Fibroblast of gingiva (primary cell): ENCODE measurements around the gene RWDD4.
"Not testable (repeated sequence)": the region's sequence is repeated elsewhere in the genome, so short reads cannot be mapped to it uniquely, and the experiment has no call there.

Experiments used
- DNase-seq: peaks from one replicate; pipeline ENCODE4 v3.0.0-alpha.2; 2011; ENCODE audit warnings: low read depth

Gene RWDD4

GRCh38 chr4:183635741-183636140 lies 23.2 kb downstream of the RWDD4 start:
- DNase-seq, result no peak

DNA sequence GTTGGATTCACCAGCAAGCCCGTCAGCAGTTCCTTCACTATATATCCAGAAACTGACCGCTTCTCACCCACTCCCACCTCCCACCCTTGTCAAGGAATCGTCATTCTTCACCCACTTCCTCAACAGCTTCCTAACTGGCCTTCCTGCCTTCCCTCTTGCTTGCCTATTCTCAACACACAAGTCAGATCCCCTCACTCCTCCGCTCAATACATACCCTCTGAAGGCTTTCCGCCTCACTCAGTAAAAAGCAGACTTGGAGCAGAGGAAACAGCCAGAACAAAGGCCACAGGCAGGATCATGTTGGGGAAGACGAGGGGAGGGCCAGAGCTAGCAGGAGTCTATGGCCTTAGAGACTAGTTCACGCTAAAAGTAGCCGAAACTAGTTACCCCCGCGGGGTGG lies 23.7 kb downstream of the RWDD4 start:
- DNase-seq, result no peak

DNA sequence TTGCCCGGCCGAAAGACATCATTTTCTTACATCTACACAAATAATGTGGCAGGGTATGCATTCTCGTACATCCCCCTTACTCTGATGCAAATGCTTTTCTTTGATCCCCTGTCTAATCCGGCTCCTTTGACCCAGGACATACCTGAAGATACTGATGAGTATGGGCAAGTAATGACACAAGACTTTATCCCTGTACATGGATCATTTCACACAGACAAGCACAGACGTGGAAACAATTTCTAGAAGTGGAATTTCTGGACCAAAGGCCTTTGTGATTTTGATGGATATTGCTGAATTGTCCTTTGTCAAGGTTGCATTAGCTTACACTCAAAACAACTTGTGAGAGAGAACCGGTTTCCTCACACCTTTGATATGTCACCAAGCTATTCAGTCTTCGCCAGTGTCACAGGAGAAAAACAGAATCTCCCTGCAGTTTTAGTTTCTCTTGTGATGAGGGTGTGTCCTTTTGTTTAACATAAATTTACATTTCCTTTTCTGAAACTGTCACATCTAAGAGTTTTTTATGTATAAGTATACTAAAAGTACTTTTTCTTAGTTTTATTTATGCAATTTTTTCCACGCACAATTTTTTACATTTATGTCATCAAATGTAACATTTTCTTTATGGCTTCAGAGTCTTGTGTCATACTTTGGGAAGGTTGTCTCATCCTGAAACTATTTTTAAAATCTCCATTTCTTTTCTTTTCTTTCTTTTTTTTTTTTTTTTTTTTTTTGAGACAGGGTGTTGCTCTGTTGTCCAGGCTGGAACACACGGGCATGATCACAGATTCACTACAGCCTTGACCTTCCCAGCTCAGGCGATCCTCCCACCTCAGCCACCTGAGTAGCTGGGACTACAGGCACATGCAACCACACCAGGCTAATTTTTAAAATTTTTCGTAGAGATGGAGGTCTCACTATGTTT lies 25.2 kb downstream of the RWDD4 start:
- no peak for DNase-seq

GRCh38 chr4:183632689-183633088 lies 26.3 kb downstream of the RWDD4 start:
- no peak for DNase-seq

DNA sequence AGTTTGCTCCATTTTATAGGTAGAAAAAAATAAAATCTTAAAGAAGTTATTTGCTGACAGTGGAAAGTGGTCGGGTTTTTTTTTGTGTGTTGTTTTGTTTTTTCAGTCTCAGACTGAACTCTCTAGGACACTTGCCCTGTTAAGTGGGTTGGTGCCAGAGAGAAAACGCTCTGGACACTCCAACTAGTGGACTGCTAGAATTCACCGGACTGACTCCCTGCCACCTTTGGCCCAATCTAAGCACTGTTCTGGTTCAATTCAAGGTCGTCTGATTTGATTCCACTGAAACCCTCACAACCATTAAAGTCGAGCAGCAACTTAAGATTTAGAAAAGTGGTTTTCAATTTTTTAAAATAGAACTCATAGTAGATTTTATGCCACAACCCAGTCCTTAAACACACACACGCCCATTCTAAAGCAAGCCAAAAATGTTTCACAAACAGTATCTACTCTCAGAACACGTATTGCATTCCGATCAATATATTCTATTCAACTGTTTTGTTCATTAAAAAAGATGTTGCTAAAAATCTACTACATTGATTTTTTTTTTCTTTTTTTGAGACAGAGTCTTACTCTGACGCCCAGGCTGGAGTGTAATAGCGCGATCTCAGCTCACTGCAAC lies 27.3 kb downstream of the RWDD4 start:
- no peak for DNase-seq

- DNase-seq, result no peak
Observed at GRCh38 chr4:183627979-183628588, 30.9 kb downstream of the RWDD4 start.

GRCh38 chr4:183627286-183627685 lies 31.7 kb downstream of the RWDD4 start:
- DNase-seq, result not testable (repeated sequence)

DNA sequence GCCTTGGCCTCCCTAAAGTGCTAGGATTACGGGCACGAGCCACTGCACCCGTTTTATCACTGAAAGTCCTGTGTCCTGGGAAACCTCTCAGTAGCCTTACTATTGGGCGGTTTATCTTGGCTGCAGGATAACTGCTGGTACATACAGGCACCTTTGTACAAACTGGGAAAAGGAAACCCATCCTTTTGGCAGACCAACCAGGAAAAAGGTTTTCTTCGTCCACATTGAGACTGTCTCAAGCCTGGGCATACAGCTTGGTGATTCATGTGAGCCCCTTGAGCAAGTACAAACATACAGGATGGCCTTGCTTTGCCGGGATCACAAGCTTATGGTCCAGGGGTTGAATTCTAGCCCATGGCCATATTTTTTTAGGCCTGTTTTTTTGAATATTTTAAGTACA lies 32.8 kb downstream of the RWDD4 start:
- no peak for DNase-seq

GRCh38 chr4:183624548-183624947 lies 34.4 kb downstream of the RWDD4 start:
- no peak for DNase-seq

- no peak for DNase-seq
Observed at GRCh38 chr4:183621875-183622274, 37.1 kb downstream of the RWDD4 start.

DNA sequence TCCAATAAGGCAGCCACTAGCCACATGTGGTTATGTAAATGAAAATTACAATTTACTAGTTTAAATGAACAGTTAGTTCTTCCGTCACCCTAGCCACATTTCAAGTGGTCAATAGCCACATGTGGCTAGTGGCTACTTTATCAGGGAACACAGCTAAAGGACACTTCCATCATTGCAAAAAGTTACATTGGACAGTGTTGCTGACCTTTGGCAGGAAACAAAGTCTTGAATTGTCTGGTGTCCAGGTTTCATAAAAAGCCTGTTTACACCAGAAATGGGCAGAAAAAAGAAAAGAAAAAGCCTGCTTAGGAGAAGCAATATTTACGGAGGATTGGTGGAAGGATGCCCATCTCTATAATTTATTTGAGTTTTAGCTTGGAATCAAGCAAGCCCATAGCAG lies 38.6 kb downstream of the RWDD4 start:
- DNase-seq, result no peak

DNA sequence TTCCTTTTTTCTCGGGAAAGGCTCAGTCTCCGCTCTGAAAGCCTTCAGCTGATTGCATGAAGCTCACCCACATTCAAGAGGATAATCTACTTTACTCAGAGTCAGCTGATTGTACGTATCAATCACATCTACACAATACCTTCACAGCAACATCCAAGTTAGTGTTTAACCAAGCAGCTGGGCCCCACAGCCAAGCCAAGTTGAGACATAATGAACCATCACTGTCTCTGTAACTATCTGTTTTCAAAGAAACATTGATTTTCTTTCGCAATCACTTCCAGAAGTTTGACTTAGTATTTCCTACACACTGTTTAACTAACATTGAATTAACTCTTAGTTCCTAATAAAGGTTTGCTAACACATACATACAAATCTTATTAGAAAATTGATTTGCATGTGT lies 40.3 kb downstream of the RWDD4 start:
- peak; percentile 38 for DNase-seq

- no peak for DNase-seq
Observed at GRCh38 chr4:183617075-183617474, 41.9 kb downstream of the RWDD4 start.

DNA sequence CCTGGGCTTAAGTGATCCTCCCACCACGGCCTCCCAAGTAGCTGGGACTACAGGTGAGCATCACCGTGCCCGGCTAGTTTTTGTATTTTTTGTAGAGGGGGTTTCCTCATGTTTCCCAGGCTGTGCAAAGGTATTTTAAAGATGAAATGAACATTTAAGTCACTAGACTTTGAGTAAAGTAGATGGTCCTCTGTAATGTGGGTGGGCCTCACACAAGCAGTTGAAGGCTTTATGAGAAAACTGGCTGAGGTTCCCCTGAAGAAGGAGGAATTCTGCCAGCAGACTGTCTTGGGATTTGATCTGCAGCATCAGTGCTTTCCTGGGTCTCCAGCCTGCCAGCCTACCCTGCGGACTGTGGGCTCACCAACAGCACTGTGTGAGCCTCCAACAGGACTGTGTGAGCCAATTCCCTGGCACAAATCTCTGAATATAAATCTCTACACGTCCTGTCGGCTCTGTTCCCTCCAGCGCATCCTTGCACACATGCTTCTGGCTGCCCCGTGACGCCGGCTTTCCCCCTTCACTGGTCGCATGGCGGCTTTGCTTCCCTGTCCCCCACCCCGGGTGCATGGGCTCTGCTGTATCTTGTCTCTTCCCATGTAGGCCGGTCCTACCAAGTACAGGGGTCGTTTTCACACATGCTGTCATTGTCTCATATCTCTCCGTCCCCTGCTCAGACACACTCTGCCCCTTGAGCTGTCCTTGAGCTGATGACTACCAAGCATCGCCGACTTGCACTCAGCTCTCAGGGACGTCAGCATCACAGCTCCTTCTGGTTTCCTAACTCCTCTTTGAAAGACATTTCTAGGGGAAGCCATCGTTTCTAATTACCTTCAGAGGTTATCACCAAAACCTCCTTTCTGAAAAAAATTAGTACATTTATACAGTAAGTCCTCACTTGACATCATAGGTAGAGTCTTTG lies 46.4 kb downstream of the RWDD4 start:
- DNase-seq, result no peak

DNA sequence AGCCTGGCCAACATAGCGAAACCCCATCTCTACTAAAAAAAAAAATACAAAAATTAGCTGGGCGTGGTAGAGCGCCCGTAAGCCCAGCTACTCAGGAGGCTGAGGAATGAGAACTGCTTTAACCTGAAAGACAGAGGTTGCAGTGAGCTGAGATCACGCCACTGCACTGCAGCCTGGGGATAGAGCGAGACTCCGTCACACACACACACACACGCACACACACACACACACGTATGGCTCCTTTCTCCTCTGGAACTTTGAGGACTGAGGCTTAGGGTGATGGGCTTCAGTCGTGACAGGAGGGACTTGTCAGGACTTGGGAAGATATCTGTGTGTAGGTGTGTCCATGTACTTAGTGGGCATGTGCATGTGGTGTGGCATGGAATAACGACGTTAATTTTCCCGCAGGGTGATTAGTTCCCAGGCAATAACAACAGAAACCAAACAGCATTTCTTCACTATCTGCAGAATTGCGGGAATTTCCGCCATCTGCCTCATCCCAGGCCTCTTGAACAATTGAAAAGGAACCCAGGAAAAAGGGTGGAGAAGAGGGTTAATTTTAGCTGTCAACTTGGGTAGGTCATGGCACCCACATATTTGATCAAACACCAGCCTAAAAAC lies 47.7 kb downstream of the RWDD4 start:
- DNase-seq, result no peak

DNA sequence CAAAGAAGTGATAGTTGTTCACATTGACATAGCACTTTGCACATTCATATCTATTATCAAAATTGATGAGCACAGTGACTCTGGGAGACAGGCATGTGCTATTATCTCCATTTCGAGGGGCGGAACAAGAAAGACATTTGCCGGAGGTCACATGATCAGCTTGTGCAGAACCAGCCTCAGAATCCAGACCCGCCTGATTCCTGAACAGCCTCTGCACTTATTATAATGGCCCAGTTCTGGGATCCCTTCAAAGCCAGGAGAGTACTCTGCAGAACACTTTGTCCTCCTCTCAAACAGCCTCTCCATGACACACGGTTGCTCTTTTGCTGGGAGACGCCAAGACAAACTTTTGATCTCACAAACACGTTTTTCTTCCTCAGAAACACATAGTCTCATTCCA lies 48.4 kb downstream of the RWDD4 start:
- DNase-seq, result no peak

GRCh38 chr4:183610033-183610432 lies 49.0 kb downstream of the RWDD4 start:
- DNase-seq, result no peak

- DNase-seq, result no peak
Observed at GRCh38 chr4:183609151-183609550, 49.8 kb downstream of the RWDD4 start.

DNA sequence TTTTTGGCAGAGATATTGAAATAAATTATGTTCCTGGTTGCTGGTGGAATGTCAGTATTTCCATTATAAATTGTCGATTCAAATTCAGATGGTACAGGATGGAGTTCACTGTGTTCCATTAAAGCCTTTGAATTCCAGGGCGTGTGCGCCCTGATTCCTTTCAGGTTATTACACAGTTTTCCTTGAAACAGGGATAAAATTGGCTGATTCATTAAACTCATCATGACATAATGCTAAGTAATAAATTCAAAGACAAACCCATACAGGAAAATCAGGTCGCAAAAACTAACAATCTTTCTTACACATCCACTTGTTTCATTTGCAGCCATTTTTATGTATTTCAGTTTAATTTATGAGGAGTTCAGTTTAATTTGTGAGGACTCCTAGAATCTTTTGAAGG lies 51.1 kb downstream of the RWDD4 start:
- no peak for DNase-seq

DNA sequence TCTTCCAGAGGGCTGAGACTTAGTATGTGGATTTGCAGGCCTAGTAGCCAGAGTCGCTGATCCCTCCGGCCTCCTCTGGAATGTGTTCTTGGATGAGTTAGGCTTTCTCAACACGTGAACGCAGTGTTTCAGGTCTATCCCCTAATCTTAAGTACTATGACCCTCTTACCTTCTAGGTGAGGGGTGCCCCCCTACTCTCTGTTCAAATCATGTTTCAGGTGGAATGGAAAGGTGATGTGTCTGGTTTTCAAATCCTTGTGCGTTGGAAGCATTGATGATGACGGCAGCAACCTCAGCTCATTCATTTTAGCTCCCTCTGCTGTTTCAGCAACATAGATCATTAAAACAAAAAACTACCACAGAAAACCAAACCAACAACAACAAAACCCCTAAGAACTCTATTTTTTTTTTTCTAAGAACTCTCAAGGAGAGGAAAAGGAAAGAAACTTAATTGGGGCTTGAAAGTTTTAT lies 56.4 kb downstream of the RWDD4 start:
- DNase-seq, result peak; percentile 37

GRCh38 chr4:183601381-183601780 lies 57.6 kb downstream of the RWDD4 start:
- no peak for DNase-seq
